ENCODE measurements around the gene GCM1. TPM values are rescaled to one million over a fixed set of nuclear protein-coding genes. Genes with fewer than 3 reads are reported as not detected.
A peak's percentile ranks its signal among the peaks of the same experiment; 100 is the strongest.

Gene GCM1
- total RNA-seq, 2 experiments from 2014 or later = 0.10 TPM; not detected in 1

GRCh38 chr6:53144802-53145201 lies 3.8 kb downstream of the GCM1 start:
- intact Hi-C loops (cut with micrococcal nuclease) = no loop called here
- Mint-ChIP-seq H3K4me3 (no peak overlapping the region), H3K9me3 (no peaks in the 10 kb centered on the region), H3K27me3 (ENCODE audit: low read depth) (no peaks in the 10 kb centered on the region), H3K36me3 (ENCODE audit: low read depth) (no peaks in the 10 kb centered on the region), H3K27ac (no peak overlapping the region), H3K4me1 (ENCODE audit: low read depth) (no peaks in the 10 kb centered on the region)
- CTCF ChIA-PET = no interaction called here
- no peak for DNase-seq

DNA sequence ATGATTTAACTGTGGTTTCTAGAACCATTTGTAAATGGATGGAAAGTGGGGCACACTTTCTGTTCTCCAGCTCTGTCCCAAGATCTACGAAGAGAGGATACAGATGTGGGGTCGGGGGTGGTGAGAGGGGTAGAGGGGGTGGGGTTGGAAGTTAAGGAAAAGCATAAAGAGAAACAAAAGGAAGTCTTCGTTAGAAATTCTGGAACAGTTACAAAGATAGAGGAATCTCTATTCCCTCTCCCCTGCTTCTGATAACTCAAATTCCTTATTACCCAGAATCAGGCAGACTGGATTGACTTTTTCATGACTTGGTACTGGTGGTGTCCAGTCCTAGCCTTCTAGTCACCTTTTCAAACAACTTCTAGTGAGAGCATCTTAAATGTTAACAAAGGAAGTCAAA lies 4.9 kb downstream of the GCM1 start:
- no peak for DNase-seq
- H3K27me3 Mint-ChIP-seq (ENCODE audit: low read depth) = no peaks in the 10 kb centered on the region
- intact Hi-C loops (cut with micrococcal nuclease) = no loop called here
- CTCF ChIA-PET = interaction anchor here (0.6 kb wide), 2 partner anchors 283 to 310 kb away, joined by 3 read pairs; no protein-coding TSS in a partner anchor
- no peaks in the 10 kb centered on the region for H3K36me3 Mint-ChIP-seq (ENCODE audit: low read depth)
- no peaks in the 10 kb centered on the region for H3K9me3 Mint-ChIP-seq
- H3K27ac Mint-ChIP-seq = no peak overlapping the region
- H3K4me1 Mint-ChIP-seq (ENCODE audit: low read depth) = no peaks in the 10 kb centered on the region
- H3K4me3 Mint-ChIP-seq = no peak overlapping the region

- intact Hi-C loops (cut with micrococcal nuclease) = no loop called here
- H3K9me3 Mint-ChIP-seq = no peaks in the 10 kb centered on the region
- no peak for DNase-seq
- no peaks in the 10 kb centered on the region for H3K4me1 Mint-ChIP-seq (ENCODE audit: low read depth)
- H3K27ac Mint-ChIP-seq = no peak overlapping the region
- H3K27me3 Mint-ChIP-seq (ENCODE audit: low read depth) = no peaks in the 10 kb centered on the region
- no peak overlapping the region for H3K4me3 Mint-ChIP-seq
- CTCF ChIA-PET = interaction anchor here (0.6 kb wide), 1 partner anchor 417 kb away, joined by 3 read pairs; no protein-coding TSS in a partner anchor
- H3K36me3 Mint-ChIP-seq (ENCODE audit: low read depth) = no peaks in the 10 kb centered on the region
Measured at GRCh38 chr6:53142810-53143209, 5.8 kb downstream of the GCM1 start.

DNA sequence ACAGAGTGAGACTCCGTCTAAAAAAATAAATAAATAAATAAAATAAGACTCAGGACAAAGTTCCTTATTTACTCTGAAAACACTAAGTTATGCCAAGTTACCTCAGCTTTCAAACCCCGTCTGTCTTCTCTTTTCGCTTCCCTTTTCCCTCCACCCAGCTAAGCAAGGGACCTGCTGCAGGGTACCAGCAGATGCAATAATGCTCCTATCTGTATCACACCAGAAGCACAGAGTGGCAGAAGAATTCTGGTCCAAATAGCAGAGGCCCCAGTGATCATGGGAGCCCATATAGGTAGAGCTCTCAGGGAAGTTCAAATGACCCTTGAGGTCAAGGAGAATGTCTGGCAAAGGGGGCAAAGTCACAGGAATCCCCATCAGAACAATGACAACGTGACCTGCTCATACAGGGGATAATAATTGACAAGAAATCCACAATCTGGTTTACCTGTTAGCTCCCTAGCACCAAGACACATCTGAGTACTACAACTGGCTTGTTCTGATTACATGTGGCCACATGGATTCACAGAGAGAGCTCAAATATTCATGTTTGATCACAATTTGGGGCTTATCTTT lies 8.7 kb downstream of the GCM1 start:
- no peaks in the 10 kb centered on the region for H3K27me3 Mint-ChIP-seq (ENCODE audit: low read depth)
- DNase-seq = no peak
- no peaks in the 10 kb centered on the region for H3K9me3 Mint-ChIP-seq
- intact Hi-C loops (cut with micrococcal nuclease) = no loop called here
- H3K4me1 Mint-ChIP-seq (ENCODE audit: low read depth) = peaks cover under 1% of the 10 kb centered on the region
- CTCF ChIA-PET = interaction anchor here (1.0 kb wide), 1 partner anchor 12 kb away, joined by 3 read pairs; no protein-coding TSS in a partner anchor
- H3K4me3 Mint-ChIP-seq = no peak overlapping the region
- H3K36me3 Mint-ChIP-seq (ENCODE audit: low read depth) = no peaks in the 10 kb centered on the region
- no peak overlapping the region for H3K27ac Mint-ChIP-seq

DNA sequence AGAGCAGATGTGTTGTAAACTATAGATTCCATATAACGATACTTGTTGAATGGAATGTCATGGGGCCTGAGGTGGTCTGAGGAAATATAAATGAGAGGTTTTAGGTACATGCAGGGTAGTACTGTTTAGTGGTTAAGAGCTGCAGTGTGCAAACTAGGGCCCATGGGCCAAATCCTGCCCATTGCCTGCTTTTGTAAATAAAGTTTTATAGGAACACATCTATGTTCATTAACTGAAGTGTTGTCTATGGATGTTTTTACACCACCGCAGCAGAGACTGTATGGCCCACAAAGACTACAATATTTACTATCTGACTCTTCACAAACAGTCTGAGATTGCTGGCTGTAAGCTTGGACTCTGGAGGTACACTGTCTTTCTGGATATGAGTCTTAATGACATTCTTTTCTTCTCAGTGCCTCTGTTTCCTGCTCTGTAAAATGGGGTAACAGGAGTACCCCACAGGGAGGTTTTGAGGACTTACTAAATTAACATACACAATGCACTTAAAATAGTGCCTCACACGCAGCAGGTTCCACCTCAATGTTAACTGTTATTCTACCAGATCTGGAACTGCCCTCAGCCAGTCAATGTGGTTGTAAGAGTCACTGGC lies 12.5 kb downstream of the GCM1 start:
- Mint-ChIP-seq H3K4me1 (ENCODE audit: low read depth) (peaks cover 5% of the 10 kb centered on the region), H3K27ac (no peak overlapping the region), H3K27me3 (ENCODE audit: low read depth) (peaks cover 2% of the 10 kb centered on the region), H3K9me3 (no peaks in the 10 kb centered on the region), H3K4me3 (no peak overlapping the region), H3K36me3 (ENCODE audit: low read depth) (no peaks in the 10 kb centered on the region)
- no peak for DNase-seq
- intact Hi-C loops (cut with micrococcal nuclease) = no loop called here
- CTCF ChIA-PET = no interaction called here

GRCh38 chr6:53134601-53135235 lies 13.9 kb downstream of the GCM1 start:
- DNase-seq = peak; percentile 8
- Mint-ChIP-seq H3K27me3 (ENCODE audit: low read depth) (peaks cover 3% of the 10 kb centered on the region), H3K27ac (no peak overlapping the region), H3K9me3 (no peaks in the 10 kb centered on the region), H3K36me3 (ENCODE audit: low read depth) (no peaks in the 10 kb centered on the region), H3K4me1 (ENCODE audit: low read depth) (peaks cover 5% of the 10 kb centered on the region), H3K4me3 (no peak overlapping the region)
- CTCF ChIA-PET = no interaction called here
- intact Hi-C loops (cut with micrococcal nuclease) = no loop called here

- H3K9me3 Mint-ChIP-seq = no peaks in the 10 kb centered on the region
- H3K4me3 Mint-ChIP-seq = no peak overlapping the region
- H3K36me3 Mint-ChIP-seq (ENCODE audit: low read depth) = no peaks in the 10 kb centered on the region
- intact Hi-C loops (cut with micrococcal nuclease) = no loop called here
- H3K4me1 Mint-ChIP-seq (ENCODE audit: low read depth) = peaks cover 5% of the 10 kb centered on the region
- CTCF ChIA-PET = interaction anchor here (0.6 kb wide), 1 partner anchor 75 kb away, joined by 6 read pairs; no protein-coding TSS in a partner anchor
- DNase-seq = no peak
- peaks cover 6% of the 10 kb centered on the region for H3K27me3 Mint-ChIP-seq (ENCODE audit: low read depth)
- no peak overlapping the region for H3K27ac Mint-ChIP-seq
Measured at GRCh38 chr6:53133961-53134360, 14.7 kb downstream of the GCM1 start.

- intact Hi-C loops (cut with micrococcal nuclease) = no loop called here
- Mint-ChIP-seq H3K4me1 (ENCODE audit: low read depth) (peaks cover 5% of the 10 kb centered on the region), H3K27me3 (ENCODE audit: low read depth) (peaks cover 16% of the 10 kb centered on the region), H3K27ac (no peak overlapping the region), H3K36me3 (ENCODE audit: low read depth) (no peaks in the 10 kb centered on the region), H3K9me3 (no peaks in the 10 kb centered on the region), H3K4me3 (no peak overlapping the region)
- CTCF ChIA-PET = interaction anchor here (1.1 to 1.2 kb wide), 2 partner anchors 21 to 362 kb away, joined by 3 read pairs; no protein-coding TSS in a partner anchor
- no peak for DNase-seq
Measured at GRCh38 chr6:53130569-53131290, 17.9 kb downstream of the GCM1 start.

- Mint-ChIP-seq H3K4me3 (no peak overlapping the region), H3K4me1 (ENCODE audit: low read depth) (no peaks in the 10 kb centered on the region)
- CTCF ChIA-PET = interaction anchor here (0.6 to 1.3 kb wide), 2 partner anchors 11 to 300 kb away, joined by 3 read pairs; no protein-coding TSS in a partner anchor
Measured at GRCh38 chr6:53128842-53129241, 19.8 kb downstream of the GCM1 start.

DNA sequence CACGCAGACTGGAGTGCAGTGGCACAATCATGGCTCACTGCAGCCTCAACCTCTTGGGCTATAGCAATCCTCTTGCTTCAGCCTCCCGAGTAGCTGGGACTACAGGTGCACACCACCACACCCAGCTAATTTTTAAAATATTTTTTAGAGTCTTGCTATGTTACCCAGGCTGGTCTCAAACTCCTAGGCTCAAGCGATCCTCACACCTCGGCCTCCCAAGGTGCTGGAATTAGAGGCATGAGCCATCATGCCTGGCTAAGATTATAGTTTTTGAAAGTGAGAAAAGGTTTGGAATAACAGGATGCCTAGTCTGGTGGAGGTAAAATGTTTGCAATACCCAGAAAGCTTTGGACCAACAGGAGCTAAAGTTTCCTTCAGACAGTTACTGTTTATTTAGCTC lies 23.4 kb downstream of the GCM1 start:
- Mint-ChIP-seq H3K9me3 (no peaks in the 10 kb centered on the region), H3K36me3 (ENCODE audit: low read depth) (no peaks in the 10 kb centered on the region), H3K4me3 (no peak overlapping the region), H3K4me1 (ENCODE audit: low read depth) (no peaks in the 10 kb centered on the region), H3K27ac (no peak overlapping the region), H3K27me3 (ENCODE audit: low read depth) (peaks cover 14% of the 10 kb centered on the region)
- intact Hi-C loops (cut with micrococcal nuclease) = no loop called here
- no peak for DNase-seq
- CTCF ChIA-PET = interaction anchor here (0.6 kb wide), 1 partner anchor 430 kb away, joined by 3 read pairs; no protein-coding TSS in a partner anchor

More at GRCh38 chr6:53128842-53129241, 19.8 kb downstream of the GCM1 start:
- no peaks in the 10 kb centered on the region for H3K36me3 Mint-ChIP-seq (ENCODE audit: low read depth)
- intact Hi-C loops (cut with micrococcal nuclease) = no loop called here
- no peaks in the 10 kb centered on the region for H3K9me3 Mint-ChIP-seq
- H3K27me3 Mint-ChIP-seq (ENCODE audit: low read depth) = peaks cover 16% of the 10 kb centered on the region
- H3K27ac Mint-ChIP-seq = no peak overlapping the region
- DNase-seq = no peak

DNA sequence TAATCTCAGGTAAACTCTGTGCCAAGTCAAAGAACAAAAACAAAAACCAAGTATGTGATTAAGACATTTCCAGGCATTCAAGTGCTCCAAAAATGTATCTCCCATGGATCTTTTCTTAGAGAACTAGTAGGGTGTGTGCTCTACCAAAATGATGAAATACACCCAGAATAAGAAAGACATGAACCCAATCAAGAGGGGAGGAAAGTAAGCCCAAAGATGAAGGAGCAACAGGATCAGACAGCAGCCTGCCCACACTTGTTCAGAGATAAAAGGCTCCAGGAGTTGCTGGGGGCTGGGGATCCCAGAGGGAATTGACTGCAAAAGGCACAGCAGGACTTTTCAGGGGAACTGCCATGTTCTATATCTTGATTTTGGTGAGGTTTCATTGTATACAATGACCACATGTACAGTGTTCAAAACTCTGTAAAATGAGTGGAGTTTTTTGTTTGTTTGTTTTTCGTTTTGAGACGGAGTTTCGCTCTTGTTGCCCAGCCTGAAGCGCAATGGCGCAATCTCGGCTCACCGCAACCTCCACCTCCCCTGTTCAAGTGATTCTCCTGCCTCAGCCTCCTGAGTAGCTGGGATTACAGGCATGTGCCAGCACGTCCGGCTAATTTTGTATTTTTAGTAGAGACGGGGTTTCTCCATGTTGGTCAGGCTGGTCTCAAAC lies 24.4 kb downstream of the GCM1 start:
- CTCF ChIA-PET = no interaction called here
- intact Hi-C loops (cut with micrococcal nuclease) = no loop called here

More for the DNA sequence above, 24.4 kb downstream of the GCM1 start:
- Mint-ChIP-seq H3K4me1 (ENCODE audit: low read depth) (no peaks in the 10 kb centered on the region), H3K36me3 (ENCODE audit: low read depth) (no peaks in the 10 kb centered on the region), H3K27me3 (ENCODE audit: low read depth) (peaks cover 11% of the 10 kb centered on the region), H3K27ac (no peak overlapping the region), H3K4me3 (no peak overlapping the region), H3K9me3 (no peaks in the 10 kb centered on the region)
- no peak for DNase-seq

Measured in activated naive CD4-positive, alpha-beta T cell treated with anti-CD3 and anti-CD28 coated beads for 36 hours (primary cell).